K562 (cell line): ENCODE results near the gene LRRC41. TPM values are rescaled to one million over a fixed set of nuclear protein-coding genes. Genes with fewer than 3 reads are reported as not detected.
A peak's percentile ranks its signal among the peaks of the same experiment; 100 is the strongest.

ENCODE experiments used
- ATF1 ChIP-seq, 2 experiments: fragments of 450-650 bp in 1 of 2; IDR thresholded peaks; 2 replicates each; pipeline ENCODE4 v1.6.1; 2016; ENCODE audit warnings: missing compliant biosample characterization in 1 of 2, missing genetic modification characterization in 1 of 2
- BACH1 ChIP-seq: fragments of 200-800 bp; sonication (Bioruptor generic); IDR thresholded peaks from 2 replicates; pipeline ENCODE4 v1.6.1; 2016; ENCODE audit warnings: missing genetic modification characterization, missing compliant biosample characterization
- CCAR2 ChIP-seq: fragments of 200-400 bp; formaldehyde crosslinking; IDR thresholded peaks from 2 replicates; pipeline ENCODE4 v1.6.1; 2017; ENCODE audit warnings: mild to moderate bottlenecking, low read depth, low read length
- CTBP1 ChIP-seq: fragments of 450-650 bp; IDR thresholded peaks from 2 replicates; pipeline ENCODE4 v1.6.1; 2016; ENCODE audit warnings: borderline replicate concordance
- CTCF ChIP-seq, 3 experiments: IDR thresholded peaks in 2 of 3; conservative IDR thresholded peaks in 1 of 3; 2 replicates each; pipeline ENCODE4 v1.5.1; 2011 to 2012; ENCODE audit warnings: low read length in 3 of 3, mild to moderate bottlenecking in 3 of 3, control low read depth in 2 of 3, improper control_type of control experiment in 1 of 3, inconsistent platforms in 1 of 3, low read depth in 1 of 3, mixed read lengths in 1 of 3, moderate library complexity in 1 of 3; ENCODE audit not compliant: insufficient read depth in 2 of 3
- CXXC5 ChIP-seq: fragments of 250-450 bp; sonication (Bioruptor Pico); IDR thresholded peaks from 2 replicates; pipeline ENCODE4 v1.8.0; 2022; ENCODE audit warnings: inconsistent platforms, mild to moderate bottlenecking, moderate library complexity
- DPF2 ChIP-seq: fragments of 450-650 bp; IDR thresholded peaks from 2 replicates; pipeline ENCODE4 v1.6.1; 2016
- ERF ChIP-seq: fragments of 450-650 bp; formaldehyde crosslinking; IDR thresholded peaks from 2 replicates; pipeline ENCODE4 v1.4.0; 2020; ENCODE audit warnings: mild to moderate bottlenecking, mixed read lengths
- FOXK1 ChIP-seq: sonication (generic); formaldehyde crosslinking; IDR thresholded peaks from 2 replicates; pipeline ENCODE4 v1.8.0; 2022; ENCODE audit warnings: missing genetic modification reagents, mild to moderate bottlenecking, borderline replicate concordance
- GTF2B ChIP-seq: IDR thresholded peaks from 2 replicates; pipeline ENCODE4 v1.6.1; 2011; ENCODE audit not compliant: insufficient read length; ENCODE audit errors: extremely low read depth
- MCM5 ChIP-seq: fragments of 450-650 bp; IDR thresholded peaks from 2 replicates; pipeline ENCODE4 v1.6.1; 2016; ENCODE audit warnings: low read depth
- NFYB ChIP-seq: IDR thresholded peaks from 2 replicates; pipeline ENCODE4 v1.6.1; 2011; ENCODE audit warnings: mild to moderate bottlenecking, moderate library complexity; ENCODE audit not compliant: insufficient read length; ENCODE audit errors: extremely low read depth
- PHF20 ChIP-seq: fragments of 450-650 bp; IDR thresholded peaks from 2 replicates; pipeline ENCODE4 v1.6.1; 2018; ENCODE audit not compliant: partially characterized antibody
- RBBP5 ChIP-seq: fragments of 200-600 bp; sonication (generic); IDR thresholded peaks from 2 replicates; pipeline ENCODE4 v1.6.1; 2012; ENCODE audit warnings: borderline replicate concordance, mild to moderate bottlenecking, low read length, control low read depth, inconsistent platforms; ENCODE audit not compliant: insufficient read depth, poor library complexity, severe bottlenecking
- TEAD1 ChIP-seq, 2 experiments: fragments of 450-650 bp in 1 of 2; sonication (generic) in 1 of 2; formaldehyde crosslinking; IDR thresholded peaks; 2 replicates each; pipeline versions ENCODE4 v1.4.0 to v1.8.0; 2020 to 2022; ENCODE audit warnings: mild to moderate bottlenecking in 2 of 2, missing genetic modification reagents in 1 of 2
- TFE3 ChIP-seq: fragments of 450-650 bp; formaldehyde crosslinking; IDR thresholded peaks from 2 replicates; pipeline ENCODE4 v1.4.0; 2020; ENCODE audit warnings: mild to moderate bottlenecking, mixed read lengths
- UBTF ChIP-seq, 2 experiments: IDR thresholded peaks; 2 replicates each; pipeline ENCODE4 v1.6.1; 2012; ENCODE audit warnings: improper control_type of control experiment in 2 of 2, low read depth in 2 of 2, low read length in 2 of 2, borderline replicate concordance in 1 of 2
- ZFP1 ChIP-seq: fragments of 450-650 bp; formaldehyde crosslinking; IDR thresholded peaks from 2 replicates; pipeline ENCODE4 v1.4.0; 2020; ENCODE audit warnings: mild to moderate bottlenecking, mixed read lengths
- ZNF124 ChIP-seq: sonication (generic); formaldehyde crosslinking; IDR thresholded peaks from 2 replicates; pipeline ENCODE4 v1.8.1; 2022; ENCODE audit warnings: missing genetic modification reagents
- polyA plus RNA-seq, 8 experiments: library from polyadenylated mRNA; depleted of rRNA in 4 of 8; stranded (reverse) in 5 of 8; unstranded in 3 of 8; fragments of >200 nt; fragmentation: Nextera tagmentation in 2 of 8; fragmentation: Illumina TruSeq in 1 of 8; extraction: Ambion mirVana in 2 of 8; extraction: Trizol in 1 of 8; gene quantifications; 2 replicates each; pipeline versions ENCODE4 v1.2.1 to v1.2.3, GENCODE V29; 2011 to 2014; ENCODE audit warnings: inconsistent platforms in 1 of 8, missing spikeins in 1 of 8
- total RNA-seq, 7 experiments: library from RNA; depleted of rRNA in 6 of 7; stranded (reverse); fragments of >200 nt in 6 of 7; fragmentation: Illumina TruSeq in 2 of 7; extraction: Trizol in 2 of 7; gene quantifications; 2 replicates each; pipeline versions ENCODE4 v1.2.1 to v1.2.3, GENCODE V29; 2011 to 2021; ENCODE audit warnings: low replicate concordance in 1 of 7

The LRRC41 gene
- total and polyA plus RNA-seq, 9 of the 15 experiments (the other 6 are each of a cell fraction or from before 2014, with no cell fraction given), result 10.5 to 64.7 (median 44.2) TPM

DNA sequence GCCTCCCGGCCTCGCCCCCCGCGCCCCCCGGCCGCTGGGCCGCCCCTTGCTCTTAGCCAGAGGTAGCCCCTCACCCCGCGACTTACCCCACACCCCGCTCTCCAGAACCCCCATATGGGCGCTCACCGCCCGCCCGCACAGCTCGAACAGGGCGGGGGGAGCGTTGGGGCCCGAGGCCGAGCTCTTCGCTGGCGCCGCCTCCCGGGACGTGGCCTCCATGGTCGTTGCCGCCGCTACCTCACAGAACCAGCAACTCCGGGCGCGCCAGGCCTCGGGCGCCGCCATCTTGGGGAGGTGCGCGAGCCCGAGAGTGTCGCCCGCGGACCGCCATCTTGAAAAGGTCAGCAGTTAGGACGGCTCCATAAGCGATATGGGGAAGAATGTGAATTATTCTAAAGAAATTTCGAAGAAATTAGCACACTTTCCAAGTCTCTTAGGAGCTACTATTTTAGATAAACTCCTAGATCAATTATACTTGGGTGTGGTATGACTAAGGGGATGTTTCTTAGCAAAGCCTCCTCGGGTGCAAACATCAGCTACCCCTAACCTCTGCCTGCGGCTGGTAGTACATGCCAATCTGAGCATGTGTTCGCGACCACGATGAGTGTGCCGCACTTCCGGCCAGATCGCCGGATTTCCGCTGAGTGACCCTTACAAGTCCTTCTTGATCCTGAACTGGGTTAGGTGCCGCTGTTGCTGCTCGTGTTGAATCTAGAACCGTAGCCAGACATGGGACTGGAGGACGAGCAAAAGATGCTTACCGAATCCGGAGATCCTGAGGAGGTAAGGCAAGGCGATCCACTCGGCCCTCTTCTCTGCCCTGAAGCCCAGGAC, at the start of gene LRRC41, which contains the start of gene UQCRH (continued):
- TF ChIP-seq RBBP5 (peak; percentile 86), BACH1 (tag) (peak; percentile 83; the same call in 1 of the 2 replicates), ZFP1 (CRISPR knock-in tag) (no peak), ERF (CRISPR knock-in tag) (0 out of 2 replicates have a peak, but pooled peaks have one; percentile 45), UBTF (IDR thresholded peaks at IDR 0.05; ENCODE audit: borderline replicate concordance in 1 of 2, low read depth in 2 of 2, low read length in 2 of 2) (peak in 1 of 2 experiments; percentile 93; a peak in 2 of 4 replicates), CCAR2 (no peak), CXXC5 (peak; percentile 79), CTBP1 (peak; percentile 57; the same call in 1 of the 2 replicates), GTF2B (peak; percentile 56), CTCF (IDR thresholded peaks at IDR 0.05 in 2 of 3, conservative IDR thresholded peaks at IDR 0.05 in 1 of 3; ENCODE audit: insufficient read depth in 2 of 3, low read depth in 1 of 3, low read length in 3 of 3) (peak; percentile 20 to 46 (median 46); a peak in 3 of 6 replicates), MCM5 (no peak), TFE3 (CRISPR knock-in tag) (no peak), TEAD1 (CRISPR knock-in tag; IDR thresholded peaks at IDR 0.05) (peak; percentile 63 to 70; a peak in 3 of 4 replicates), PHF20 (peak; percentile 49), ATF1 (CRISPR knock-in tag; IDR thresholded peaks at IDR 0.05) (no peak), ATF1 (tag; IDR thresholded peaks at IDR 0.05) (peak; percentile 96), ZNF124 (CRISPR knock-in tag) (peak; percentile 83; the same call in 1 of the 2 replicates), NFYB (no peak), DPF2 (peak; percentile 17; the same call in 1 of the 2 replicates), FOXK1 (CRISPR knock-in tag) (0 out of 2 replicates have a peak, but pooled peaks have one; percentile 6)
